Measurements from ENCODE around the gene FBXL19. TPM values are rescaled to one million over a fixed set of nuclear protein-coding genes. Genes with fewer than 3 reads are reported as not detected.

The FBXL19 gene
- total and polyA plus RNA-seq, 2 of the 13 experiments (the other 11 are each of a cell fraction or from before 2014, with no cell fraction given), result 6.0 to 13.7 TPM

DNA sequence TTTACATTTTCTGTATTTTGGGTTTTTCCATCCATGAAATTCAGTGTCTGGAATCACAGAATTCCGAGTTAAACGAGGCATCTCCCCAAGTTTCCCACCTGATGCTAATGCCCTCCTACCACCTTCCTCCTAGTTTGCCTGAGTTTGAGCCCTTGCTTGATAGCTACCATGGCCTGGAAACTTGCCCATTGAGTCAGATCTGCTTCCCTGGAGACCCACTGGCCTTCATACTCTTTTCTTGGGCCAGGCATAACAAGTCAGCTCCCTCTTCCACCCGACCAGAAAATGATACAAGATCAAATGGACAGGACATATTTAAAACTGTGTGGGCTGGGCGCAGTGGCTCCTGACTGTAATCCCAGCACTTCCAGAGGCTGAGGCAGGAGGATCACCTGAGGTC lies 44.4 kb downstream of the FBXL19 start:
- no peaks in the 10 kb centered on the region for H3K9me3 ChIP-seq (ENCODE audit: low read length)
- POLR2A ChIA-PET, result interaction anchor here (1.6 kb wide), 1 partner anchor 13 kb away, joined by 4 read pairs; no protein-coding TSS in a partner anchor
- TF ChIP-seq YY1 (IDR thresholded peaks at IDR 0.05; ENCODE audit: insufficient read depth, insufficient replicate concordance, low read depth, low read length) (no peak), ZNF124 (CRISPR knock-in tag; IDR thresholded peaks at IDR 0.05) (no peak), TBL1XR1 (IDR thresholded peaks at IDR 0.05; ENCODE audit: borderline replicate concordance, low read length, partially characterized antibody) (no peak), ZNF207 (IDR thresholded peaks at IDR 0.05; ENCODE audit: borderline replicate concordance) (no peak), HHEX (CRISPR knock-in tag; IDR thresholded peaks at IDR 0.05) (no peak), SRY (CRISPR knock-in tag; IDR thresholded peaks at IDR 0.05) (no peak), ZNF703 (CRISPR knock-in tag; IDR thresholded peaks at IDR 0.05; ENCODE audit: borderline replicate concordance) (no peak), KDM1A (CRISPR knock-in tag; IDR thresholded peaks at IDR 0.05) (no peak)
- TF ChIP-seq, protein P1, sequence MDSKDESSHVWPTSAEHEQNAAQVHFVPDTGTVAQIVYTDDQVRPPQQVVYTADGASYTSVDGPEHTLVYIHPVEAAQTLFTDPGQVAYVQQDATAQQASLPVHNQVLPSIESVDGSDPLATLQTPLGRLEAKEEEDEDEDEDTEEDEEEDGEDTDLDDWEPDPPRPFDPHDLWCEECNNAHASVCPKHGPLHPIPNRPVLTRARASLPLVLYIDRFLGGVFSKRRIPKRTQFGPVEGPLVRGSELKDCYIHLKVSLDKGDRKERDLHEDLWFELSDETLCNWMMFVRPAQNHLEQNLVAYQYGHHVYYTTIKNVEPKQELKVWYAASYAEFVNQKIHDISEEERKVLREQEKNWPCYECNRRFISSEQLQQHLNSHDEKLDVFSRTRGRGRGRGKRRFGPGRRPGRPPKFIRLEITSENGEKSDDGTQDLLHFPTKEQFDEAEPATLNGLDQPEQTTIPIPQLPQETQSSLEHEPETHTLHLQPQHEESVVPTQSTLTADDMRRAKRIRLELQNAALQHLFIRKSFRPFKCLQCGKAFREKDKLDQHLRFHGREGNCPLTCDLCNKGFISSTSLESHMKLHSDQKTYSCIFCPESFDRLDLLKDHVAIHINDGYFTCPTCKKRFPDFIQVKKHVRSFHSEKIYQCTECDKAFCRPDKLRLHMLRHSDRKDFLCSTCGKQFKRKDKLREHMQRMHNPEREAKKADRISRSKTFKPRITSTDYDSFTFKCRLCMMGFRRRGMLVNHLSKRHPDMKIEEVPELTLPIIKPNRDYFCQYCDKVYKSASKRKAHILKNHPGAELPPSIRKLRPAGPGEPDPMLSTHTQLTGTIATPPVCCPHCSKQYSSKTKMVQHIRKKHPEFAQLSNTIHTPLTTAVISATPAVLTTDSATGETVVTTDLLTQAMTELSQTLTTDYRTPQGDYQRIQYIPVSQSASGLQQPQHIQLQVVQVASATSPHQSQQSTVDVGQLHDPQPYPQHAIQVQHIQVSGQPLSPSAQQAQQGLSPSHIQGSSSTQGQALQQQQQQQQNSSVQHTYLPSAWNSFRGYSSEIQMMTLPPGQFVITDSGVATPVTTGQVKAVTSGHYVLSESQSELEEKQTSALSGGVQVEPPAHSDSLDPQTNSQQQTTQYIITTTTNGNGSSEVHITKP (CRISPR knock-in tag; IDR thresholded peaks at IDR 0.05; ENCODE audit: low read depth), result no peak
- TF ChIP-seq, protein P2, sequence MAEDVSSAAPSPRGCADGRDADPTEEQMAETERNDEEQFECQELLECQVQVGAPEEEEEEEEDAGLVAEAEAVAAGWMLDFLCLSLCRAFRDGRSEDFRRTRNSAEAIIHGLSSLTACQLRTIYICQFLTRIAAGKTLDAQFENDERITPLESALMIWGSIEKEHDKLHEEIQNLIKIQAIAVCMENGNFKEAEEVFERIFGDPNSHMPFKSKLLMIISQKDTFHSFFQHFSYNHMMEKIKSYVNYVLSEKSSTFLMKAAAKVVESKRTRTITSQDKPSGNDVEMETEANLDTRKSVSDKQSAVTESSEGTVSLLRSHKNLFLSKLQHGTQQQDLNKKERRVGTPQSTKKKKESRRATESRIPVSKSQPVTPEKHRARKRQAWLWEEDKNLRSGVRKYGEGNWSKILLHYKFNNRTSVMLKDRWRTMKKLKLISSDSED (CRISPR knock-in tag; IDR thresholded peaks at IDR 0.05), result no peak
- TF ChIP-seq, protein P3, sequence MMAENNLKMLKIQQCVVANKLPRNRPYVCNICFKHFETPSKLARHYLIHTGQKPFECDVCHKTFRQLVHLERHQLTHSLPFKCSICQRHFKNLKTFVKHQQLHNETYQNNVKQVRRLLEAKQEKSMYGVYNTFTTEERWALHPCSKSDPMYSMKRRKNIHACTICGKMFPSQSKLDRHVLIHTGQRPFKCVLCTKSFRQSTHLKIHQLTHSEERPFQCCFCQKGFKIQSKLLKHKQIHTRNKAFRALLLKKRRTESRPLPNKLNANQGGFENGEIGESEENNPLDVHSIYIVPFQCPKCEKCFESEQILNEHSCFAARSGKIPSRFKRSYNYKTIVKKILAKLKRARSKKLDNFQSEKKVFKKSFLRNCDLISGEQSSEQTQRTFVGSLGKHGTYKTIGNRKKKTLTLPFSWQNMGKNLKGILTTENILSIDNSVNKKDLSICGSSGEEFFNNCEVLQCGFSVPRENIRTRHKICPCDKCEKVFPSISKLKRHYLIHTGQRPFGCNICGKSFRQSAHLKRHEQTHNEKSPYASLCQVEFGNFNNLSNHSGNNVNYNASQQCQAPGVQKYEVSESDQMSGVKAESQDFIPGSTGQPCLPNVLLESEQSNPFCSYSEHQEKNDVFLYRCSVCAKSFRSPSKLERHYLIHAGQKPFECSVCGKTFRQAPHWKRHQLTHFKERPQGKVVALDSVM (CRISPR knock-in tag; IDR thresholded peaks at IDR 0.05), result no peak
- in situ Hi-C loops (cut with HindIII; ENCODE audit: extremely low pct_ligation_motif_present, low pct_unique_long_range_greater_than_20kb), result no loop called here
- no peaks in the 10 kb centered on the region for H3K4me1 ChIP-seq (ENCODE audit: insufficient read depth, low read length)
- FAIRE-seq, result no peak
- 94% methylated on average over 4 of the region's 4 CpGs for WGBS (ENCODE audit: low lambda C conversion rate)
- intact Hi-C loops (cut with micrococcal nuclease; ENCODE audit: unreplicated experiment), result no loop called here
- no peaks in the 10 kb centered on the region for H3K79me2 ChIP-seq (ENCODE audit: insufficient read depth, low read length)
- H4K20me1 ChIP-seq (ENCODE audit: insufficient read depth, low read length), result no peaks in the 10 kb centered on the region
- H2AFZ ChIP-seq (ENCODE audit: low read length), result no peak overlapping the region
- peaks cover 61 to 82% of the 10 kb centered on the region in 2 experiments for H3K36me3 ChIP-seq (replicated peaks in 1 of 2; ENCODE audit: control insufficient read depth in 1 of 2, insufficient read depth in 2 of 2, low read length in 2 of 2)
- no peak for ATAC-seq
- H3K27me3 ChIP-seq (ENCODE audit: control insufficient read depth in 1 of 2, insufficient read depth in 2 of 2, low read length in 2 of 2), result no peaks in the 10 kb centered on the region
- H3K27ac ChIP-seq (ENCODE audit: extremely low read length, insufficient read depth, low read length), result no peak overlapping the region
- no peak overlapping the region for H3K4me2 ChIP-seq (ENCODE audit: low read depth, low read length)
- no peak for DNase-seq (ENCODE audit: low spot score)
- BruUV-seq (replicated peaks), result no TSS peak
- no peak overlapping the region for H3K4me3 ChIP-seq (replicated peaks in 1 of 3; ENCODE audit: insufficient read depth in 1 of 3, low read depth in 2 of 3, low read length in 3 of 3)
- H3K9ac ChIP-seq (ENCODE audit: insufficient read depth, low read depth, low read length), result no peak overlapping the region
- CTCF ChIA-PET (ENCODE audit: low intra/inter-chr PET ratio, low total read pairs), result no interaction called here

Measured in HepG2 (cell line).